Omental fat pad (tissue), 4 donors: ENCODE data around the gene MYO9B. TPM values are rescaled to one million over a fixed set of nuclear protein-coding genes. Genes with fewer than 3 reads are reported as not detected.

Experiments used
- ATAC-seq: fragments of 150-250 bp; one replicate; pipeline ENCODE4 v1.9.1; 2016; ENCODE audit warnings: mild to moderate bottlenecking, moderate library complexity; ENCODE audit not compliant: low FRiP score
- DNase-seq: peaks from one replicate; pipeline ENCODE4 v3.0.0-alpha.2; 2019; ENCODE audit warnings: low spot score
- total RNA-seq, 4 donors: library from RNA; depleted of rRNA; stranded (reverse); fragments of >200 nt; gene quantifications; one replicate each; pipeline ENCODE4 v1.1.0, GENCODE V29; 2016
- TF ChIP-seq, protein P1 (sequence below), 3 donors: fragments of 450-650 bp; IDR thresholded peaks; one replicate each; pipeline ENCODE4 v1.5.1; 2016 to 2017; ENCODE audit warnings: antibody characterized with exemption in 3 of 3, mild to moderate bottlenecking in 3 of 3, moderate library complexity in 2 of 3

MYO9B gene
- total RNA-seq, 4 donors from 2014 or later, result 52.7 to 149 (median 85.7) TPM

DNA sequence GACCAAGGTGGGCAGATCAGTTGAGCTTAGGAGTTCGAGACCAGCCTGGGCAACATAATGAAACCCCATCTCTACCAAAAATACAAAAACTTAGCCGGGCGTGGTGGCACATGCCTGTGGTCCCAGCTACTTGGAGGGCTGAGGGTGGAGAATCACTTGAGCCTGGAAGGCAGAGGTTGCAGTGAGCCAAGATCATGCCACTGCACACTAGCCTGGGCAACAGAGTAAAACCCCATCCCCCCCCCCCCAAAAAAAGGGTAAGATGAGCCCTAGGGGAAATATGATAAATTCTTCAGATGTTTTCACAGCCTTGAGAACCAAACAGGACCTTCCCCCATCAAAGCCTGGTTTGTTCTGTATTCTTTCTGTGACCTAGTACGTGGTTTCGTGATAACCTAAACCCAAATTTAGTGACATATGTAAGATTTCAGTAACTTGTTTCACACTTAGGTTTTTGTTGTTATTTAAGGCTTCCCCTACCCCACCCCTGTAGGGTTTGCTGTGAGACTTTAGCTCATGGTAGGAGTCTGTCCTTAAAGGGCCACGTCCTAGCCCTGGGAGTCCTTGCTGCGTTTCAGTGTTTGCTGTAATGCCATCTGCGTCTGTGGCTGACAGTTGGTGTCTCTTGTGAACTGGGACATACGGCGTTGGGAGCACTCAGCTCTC, 49.6 kb downstream of the MYO9B start:
- no peak for ATAC-seq
- TF ChIP-seq, protein P1, sequence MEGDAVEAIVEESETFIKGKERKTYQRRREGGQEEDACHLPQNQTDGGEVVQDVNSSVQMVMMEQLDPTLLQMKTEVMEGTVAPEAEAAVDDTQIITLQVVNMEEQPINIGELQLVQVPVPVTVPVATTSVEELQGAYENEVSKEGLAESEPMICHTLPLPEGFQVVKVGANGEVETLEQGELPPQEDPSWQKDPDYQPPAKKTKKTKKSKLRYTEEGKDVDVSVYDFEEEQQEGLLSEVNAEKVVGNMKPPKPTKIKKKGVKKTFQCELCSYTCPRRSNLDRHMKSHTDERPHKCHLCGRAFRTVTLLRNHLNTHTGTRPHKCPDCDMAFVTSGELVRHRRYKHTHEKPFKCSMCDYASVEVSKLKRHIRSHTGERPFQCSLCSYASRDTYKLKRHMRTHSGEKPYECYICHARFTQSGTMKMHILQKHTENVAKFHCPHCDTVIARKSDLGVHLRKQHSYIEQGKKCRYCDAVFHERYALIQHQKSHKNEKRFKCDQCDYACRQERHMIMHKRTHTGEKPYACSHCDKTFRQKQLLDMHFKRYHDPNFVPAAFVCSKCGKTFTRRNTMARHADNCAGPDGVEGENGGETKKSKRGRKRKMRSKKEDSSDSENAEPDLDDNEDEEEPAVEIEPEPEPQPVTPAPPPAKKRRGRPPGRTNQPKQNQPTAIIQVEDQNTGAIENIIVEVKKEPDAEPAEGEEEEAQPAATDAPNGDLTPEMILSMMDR (IDR thresholded peaks at IDR 0.05), result no peak
- DNase-seq, result no peak

DNA sequence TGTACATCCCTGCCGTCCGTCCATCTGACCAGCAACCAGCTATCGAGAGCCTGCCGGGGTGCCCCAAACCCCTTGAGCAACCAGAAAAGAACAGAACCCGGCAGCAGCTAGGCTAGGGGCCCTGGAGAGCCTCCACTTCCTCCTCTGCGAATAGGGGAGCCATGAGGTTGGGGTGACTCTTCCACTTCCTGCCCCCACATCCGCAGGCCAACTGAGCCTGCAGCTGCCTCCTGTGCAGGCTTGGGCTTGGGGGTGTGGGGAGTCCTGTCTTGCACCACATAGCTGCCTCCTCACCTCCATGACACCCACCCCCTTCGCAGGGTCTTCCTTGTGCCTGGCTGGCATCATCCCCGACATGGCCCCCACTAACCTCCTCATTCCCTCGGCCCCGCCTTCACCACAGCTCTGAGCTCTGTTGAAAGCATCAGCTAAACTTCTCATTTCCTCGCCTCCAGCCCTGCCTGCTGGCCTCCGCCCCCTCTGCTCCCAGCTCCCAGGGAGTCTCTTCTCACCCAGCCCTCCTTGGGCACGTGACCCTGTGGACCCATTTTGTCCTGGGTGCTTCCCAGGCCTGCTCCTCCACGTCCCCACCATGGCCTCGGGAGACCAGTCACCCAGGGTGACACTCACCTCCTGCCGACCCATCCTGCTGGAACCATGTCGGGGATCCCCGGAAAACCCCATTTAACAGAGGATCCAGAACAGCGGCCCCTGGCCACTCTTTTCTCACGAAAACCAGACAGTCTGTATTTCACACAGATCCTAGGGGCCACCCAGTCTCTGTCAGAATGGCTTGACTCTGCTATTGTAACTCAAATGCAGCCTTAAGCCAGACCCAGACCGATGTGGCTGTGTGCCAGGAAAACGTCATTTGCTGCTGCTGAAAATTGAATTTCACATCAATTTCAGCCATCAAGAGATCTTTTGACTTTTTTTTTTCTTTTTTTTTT, 50.4 kb downstream of the MYO9B start:
- ATAC-seq (peak; percentile 29), DNase-seq (no peak)
- TF ChIP-seq, protein P1 (IDR thresholded peaks at IDR 0.05), result no peak

DNA sequence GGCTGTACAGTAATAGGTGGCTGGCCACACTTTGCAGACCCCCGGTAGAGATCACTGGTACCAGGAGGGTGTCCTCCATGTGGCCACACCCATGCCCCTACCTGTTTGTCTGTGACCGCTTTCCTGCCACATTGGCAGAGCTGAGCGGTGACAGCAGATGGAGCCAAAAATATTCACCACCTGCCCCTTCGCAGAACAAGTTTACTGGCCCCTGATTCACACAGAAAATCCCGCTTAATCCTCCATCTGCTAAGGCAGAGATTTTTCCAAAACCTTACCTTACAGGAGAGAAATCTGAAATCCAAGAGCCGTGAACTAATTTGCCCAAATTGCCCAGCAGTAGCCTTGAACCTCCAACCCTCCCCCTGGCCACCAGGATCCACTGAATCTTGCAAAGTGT, 52.1 kb downstream of the MYO9B start:
- no peak for DNase-seq
- ATAC-seq, result no peak
- TF ChIP-seq, protein P1 (IDR thresholded peaks at IDR 0.05), result no peak

DNA sequence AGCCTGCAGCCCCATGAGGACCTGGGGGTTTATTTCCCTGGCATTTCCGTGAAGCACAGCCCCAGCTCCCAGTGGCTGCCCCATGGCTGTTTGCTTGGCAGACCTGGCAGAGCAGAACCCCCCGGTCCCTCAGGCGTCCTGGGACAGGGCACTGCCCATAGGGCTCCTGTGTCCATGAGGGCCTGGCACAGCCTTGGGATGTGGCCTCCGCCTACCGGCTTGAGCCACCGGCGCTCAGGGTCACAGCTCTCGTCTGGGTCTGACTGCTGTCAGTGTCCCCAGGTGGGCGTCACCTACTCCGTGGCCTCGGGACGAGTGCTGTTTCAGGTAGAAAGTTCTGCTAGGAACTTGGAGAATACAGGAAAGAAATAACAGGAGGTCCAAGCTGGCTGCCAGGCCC, 52.8 kb downstream of the MYO9B start:
- no peak for ATAC-seq
- TF ChIP-seq, protein P1 (IDR thresholded peaks at IDR 0.05), result no peak
- no peak for DNase-seq

DNA sequence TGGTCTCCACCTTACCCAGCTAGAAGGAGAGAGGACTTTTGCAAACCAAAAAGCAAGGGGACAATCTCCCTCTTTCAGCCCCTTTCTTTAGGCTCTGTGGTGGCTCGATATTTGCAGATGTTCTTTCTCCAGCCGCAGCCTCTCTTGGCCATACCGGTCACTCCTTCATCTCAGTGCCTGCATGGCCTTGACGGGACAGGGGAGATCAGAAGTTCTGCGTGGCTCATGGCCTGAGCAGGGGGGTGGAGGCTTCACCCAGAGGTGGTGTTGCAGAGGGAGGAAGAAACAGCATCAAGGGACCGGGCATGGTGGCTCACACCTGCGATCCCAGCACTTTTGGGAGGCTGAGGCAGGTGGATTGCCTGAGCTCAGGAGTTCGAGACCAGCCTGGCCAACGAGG, 53.2 kb downstream of the MYO9B start:
- TF ChIP-seq, protein P1 (IDR thresholded peaks at IDR 0.05), result no peak
- no peak for ATAC-seq
- no peak for DNase-seq

DNA sequence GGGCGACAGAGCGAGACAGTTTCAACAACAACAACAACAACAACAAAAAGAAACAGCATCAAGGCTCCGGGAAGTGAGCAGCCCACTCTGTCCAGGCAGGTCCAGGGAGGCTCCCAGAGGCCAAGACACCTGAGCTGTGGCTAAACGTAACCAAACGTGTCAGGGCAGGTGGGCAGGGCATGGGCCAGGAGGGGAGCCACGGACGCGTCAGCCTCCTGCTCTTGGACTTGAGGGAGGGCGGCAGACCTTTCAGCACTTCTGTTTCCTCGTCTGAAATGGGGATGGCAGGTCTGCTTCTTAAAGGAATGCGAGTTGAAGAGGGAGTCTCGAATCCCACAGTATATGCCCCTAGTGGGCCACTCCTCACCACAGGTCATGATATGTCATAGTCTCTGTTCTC, 53.8 kb downstream of the MYO9B start:
- ATAC-seq (no peak), DNase-seq (no peak)
- TF ChIP-seq, protein P1 (IDR thresholded peaks at IDR 0.05), result no peak
